Chondrocyte (in vitro differentiated cells): ENCODE measurements around the gene GZMM. TPM values are rescaled to one million over a fixed set of nuclear protein-coding genes. Genes with fewer than 3 reads are reported as not detected.

Experiments
- DNase-seq: peaks from one replicate; pipeline ENCODE4 v3.0.0; 2021; ENCODE audit warnings: mixed read lengths, low spot score
- H3K27ac Mint-ChIP-seq: one replicate; pipeline ENCODE4 v1.8.0; 2021; ENCODE audit warnings: mild to moderate bottlenecking, moderate library complexity, mixed read lengths; ENCODE audit not compliant: unreplicated experiment
- H3K27me3 Mint-ChIP-seq: 2 replicates; pipeline ENCODE4 v1.8.0; 2021; ENCODE audit warnings: low read depth, mixed read lengths
- H3K36me3 Mint-ChIP-seq: 2 replicates; pipeline ENCODE4 v1.8.0; 2021; ENCODE audit warnings: low read depth, mixed read lengths
- H3K4me1 Mint-ChIP-seq: 2 replicates; pipeline ENCODE4 v1.8.0; 2021; ENCODE audit warnings: low read depth, mild to moderate bottlenecking, mixed read lengths
- H3K4me3 Mint-ChIP-seq: one replicate; pipeline ENCODE4 v1.8.0; 2021; ENCODE audit warnings: mild to moderate bottlenecking, moderate library complexity, mixed read lengths; ENCODE audit not compliant: unreplicated experiment
- H3K9me3 Mint-ChIP-seq: 2 replicates; pipeline ENCODE4 v1.8.0; 2021; ENCODE audit warnings: low read depth, mixed read lengths
- total RNA-seq: library from RNA; stranded (reverse); gene quantifications from 3 replicates; pipeline ENCODE4 v1.2.1, GENCODE V29; 2021
- TF ChIP-seq, protein P1 (sequence below): fragments of 200-600 bp; sonication (generic); IDR thresholded peaks from 2 replicates; pipeline ENCODE4 v1.5.0; 2021; ENCODE audit warnings: antibody characterized with exemption, mild to moderate bottlenecking, moderate library complexity

GZMM gene
- total RNA-seq, 1 donor from 2014 or later: not detected

GRCh38 chr19:513368-514165 lies 30.3 kb upstream of the GZMM start:
- Mint-ChIP-seq H3K9me3 (no peaks in the 10 kb centered on the region), H3K36me3 (peaks cover 3% of the 10 kb centered on the region), H3K4me3 (no peak overlapping the region), H3K27me3 (no peaks in the 10 kb centered on the region), H3K4me1 (peaks cover 24% of the 10 kb centered on the region), H3K27ac (no peak overlapping the region)
- DNase-seq: no peak
- TF ChIP-seq, protein P1, sequence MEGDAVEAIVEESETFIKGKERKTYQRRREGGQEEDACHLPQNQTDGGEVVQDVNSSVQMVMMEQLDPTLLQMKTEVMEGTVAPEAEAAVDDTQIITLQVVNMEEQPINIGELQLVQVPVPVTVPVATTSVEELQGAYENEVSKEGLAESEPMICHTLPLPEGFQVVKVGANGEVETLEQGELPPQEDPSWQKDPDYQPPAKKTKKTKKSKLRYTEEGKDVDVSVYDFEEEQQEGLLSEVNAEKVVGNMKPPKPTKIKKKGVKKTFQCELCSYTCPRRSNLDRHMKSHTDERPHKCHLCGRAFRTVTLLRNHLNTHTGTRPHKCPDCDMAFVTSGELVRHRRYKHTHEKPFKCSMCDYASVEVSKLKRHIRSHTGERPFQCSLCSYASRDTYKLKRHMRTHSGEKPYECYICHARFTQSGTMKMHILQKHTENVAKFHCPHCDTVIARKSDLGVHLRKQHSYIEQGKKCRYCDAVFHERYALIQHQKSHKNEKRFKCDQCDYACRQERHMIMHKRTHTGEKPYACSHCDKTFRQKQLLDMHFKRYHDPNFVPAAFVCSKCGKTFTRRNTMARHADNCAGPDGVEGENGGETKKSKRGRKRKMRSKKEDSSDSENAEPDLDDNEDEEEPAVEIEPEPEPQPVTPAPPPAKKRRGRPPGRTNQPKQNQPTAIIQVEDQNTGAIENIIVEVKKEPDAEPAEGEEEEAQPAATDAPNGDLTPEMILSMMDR: no peak

GRCh38 chr19:514166-514663 lies 29.6 kb upstream of the GZMM start:
- peaks cover 2% of the 10 kb centered on the region for H3K36me3 Mint-ChIP-seq
- H3K9me3 Mint-ChIP-seq: no peaks in the 10 kb centered on the region
- H3K27me3 Mint-ChIP-seq: no peaks in the 10 kb centered on the region
- DNase-seq: no peak
- peaks cover 19% of the 10 kb centered on the region for H3K4me1 Mint-ChIP-seq
- H3K4me3 Mint-ChIP-seq: no peak overlapping the region
- TF ChIP-seq, protein P1: no peak
- H3K27ac Mint-ChIP-seq: no peak overlapping the region

- peak; percentile 88 for DNase-seq
- H3K36me3 Mint-ChIP-seq: no peaks in the 10 kb centered on the region
- H3K9me3 Mint-ChIP-seq: no peaks in the 10 kb centered on the region
- no peaks in the 10 kb centered on the region for H3K27me3 Mint-ChIP-seq
- TF ChIP-seq, protein P1: no peak
- H3K4me1 Mint-ChIP-seq: peaks cover 6% of the 10 kb centered on the region
- H3K4me3 Mint-ChIP-seq: no peak overlapping the region
- H3K27ac Mint-ChIP-seq: no peak overlapping the region
Observed at GRCh38 chr19:517721-518597, 25.9 kb upstream of the GZMM start.

DNA sequence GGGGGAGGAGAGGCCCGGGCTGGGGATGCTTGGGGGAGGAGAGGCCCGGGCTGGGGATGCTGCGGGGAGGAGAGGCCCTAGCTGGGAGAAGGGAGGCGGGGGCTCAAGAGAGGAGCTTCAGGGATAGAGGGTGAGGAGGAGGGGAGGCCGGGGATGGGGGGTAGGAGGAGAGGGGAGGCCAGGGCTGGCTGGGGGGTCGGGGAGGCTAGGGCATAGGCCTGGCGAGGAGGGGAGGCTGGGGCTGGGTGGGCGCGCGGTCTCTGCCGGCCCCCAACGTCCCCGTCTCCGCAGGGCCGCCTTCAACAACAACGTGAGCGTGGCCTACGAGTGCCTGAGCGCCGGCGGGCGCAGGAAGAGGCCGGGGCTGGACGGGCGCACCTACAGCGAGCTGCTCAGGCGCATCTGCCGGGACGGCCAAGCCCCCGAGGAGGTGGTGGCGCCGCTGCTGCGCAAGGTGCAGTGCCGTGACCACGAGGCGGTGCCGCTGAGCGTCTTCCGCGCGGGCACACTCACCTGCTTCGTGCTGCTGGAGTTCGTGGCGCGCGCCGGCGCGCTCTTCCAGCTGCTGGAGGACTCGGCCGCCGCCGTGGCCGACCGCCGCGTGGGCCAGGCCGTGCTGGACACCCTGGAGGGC lies 25.1 kb upstream of the GZMM start:
- no peak overlapping the region for H3K4me3 Mint-ChIP-seq
- H3K9me3 Mint-ChIP-seq: no peaks in the 10 kb centered on the region
- no peaks in the 10 kb centered on the region for H3K36me3 Mint-ChIP-seq
- H3K27ac Mint-ChIP-seq: no peak overlapping the region
- DNase-seq: peak; percentile 90
- H3K27me3 Mint-ChIP-seq: no peaks in the 10 kb centered on the region
- TF ChIP-seq, protein P1: no peak
- H3K4me1 Mint-ChIP-seq: peaks cover 6% of the 10 kb centered on the region

GRCh38 chr19:519449-519865 lies 24.4 kb upstream of the GZMM start:
- no peaks in the 10 kb centered on the region for H3K27me3 Mint-ChIP-seq
- no peaks in the 10 kb centered on the region for H3K9me3 Mint-ChIP-seq
- no peak for DNase-seq
- H3K36me3 Mint-ChIP-seq: no peaks in the 10 kb centered on the region
- TF ChIP-seq, protein P1: no peak
- H3K4me3 Mint-ChIP-seq: no peak overlapping the region
- H3K4me1 Mint-ChIP-seq: peaks cover 12% of the 10 kb centered on the region
- H3K27ac Mint-ChIP-seq: no peak overlapping the region
